Astrocyte (in vitro differentiated cells and primary cell): ENCODE measurements around the gene NEK2. TPM values are rescaled to one million over a fixed set of nuclear protein-coding genes. Genes with fewer than 3 reads are reported as not detected.

Experiments used
- DNase-seq: peaks from one replicate; pipeline ENCODE4 v3.0.0-alpha.2; 2010; ENCODE audit warnings: low read depth
- FAIRE-seq: peaks from 2 replicates; lab custom pipeline; 2011; peaks lifted over from hg19 to GRCh38; lab: Jason Lieb, UNC
- H2AFZ ChIP-seq: 2 replicates; pipeline ENCODE4 v1.6.0; 2012; ENCODE audit warnings: low read depth, low read length, inconsistent platforms
- H3K27ac ChIP-seq: 2 replicates; pipeline ENCODE4 v1.5.1; 2011; ENCODE audit warnings: low read depth, low read length, inconsistent platforms
- H3K27me3 ChIP-seq: 2 replicates; pipeline ENCODE4 v1.6.0; 2011; ENCODE audit warnings: low read length, inconsistent platforms; ENCODE audit not compliant: insufficient read depth
- H3K36me3 ChIP-seq: 2 replicates; pipeline ENCODE4 v1.5.1; 2011; ENCODE audit warnings: low read length, inconsistent platforms; ENCODE audit not compliant: insufficient read depth
- H3K4me1 ChIP-seq: 2 replicates; pipeline ENCODE4 v1.5.1; 2011; ENCODE audit warnings: low read length, inconsistent platforms; ENCODE audit not compliant: insufficient read depth
- H3K4me2 ChIP-seq: 2 replicates; pipeline ENCODE4 v1.6.0; 2012; ENCODE audit warnings: low read length, inconsistent platforms
- H3K4me3 ChIP-seq: 2 replicates; pipeline ENCODE4 v1.5.1; 2011; ENCODE audit warnings: low read depth, mild to moderate bottlenecking, low read length, inconsistent platforms; ENCODE audit not compliant: insufficient read depth
- H3K79me2 ChIP-seq: 2 replicates; pipeline ENCODE4 v1.6.0; 2012; ENCODE audit warnings: mild to moderate bottlenecking, low read length, inconsistent platforms; ENCODE audit not compliant: insufficient read depth
- H3K9ac ChIP-seq: 2 replicates; pipeline ENCODE4 v1.6.0; 2012; ENCODE audit warnings: mild to moderate bottlenecking, low read length, inconsistent platforms
- H3K9me3 ChIP-seq: 2 replicates; pipeline ENCODE4 v1.5.1; 2012; ENCODE audit warnings: low read depth, mild to moderate bottlenecking, low read length, inconsistent platforms; ENCODE audit not compliant: insufficient read depth
- H4K20me1 ChIP-seq: 2 replicates; pipeline ENCODE4 v1.6.0; 2012; ENCODE audit warnings: low read length, inconsistent platforms; ENCODE audit not compliant: insufficient read depth
- H3K27ac Mint-ChIP-seq: one replicate; pipeline ENCODE4 v1.8.0; 2021; ENCODE audit warnings: mild to moderate bottlenecking, mixed read lengths; ENCODE audit not compliant: unreplicated experiment
- H3K27me3 Mint-ChIP-seq: one replicate; pipeline ENCODE4 v1.8.0; 2021; ENCODE audit warnings: low read depth, mixed read lengths; ENCODE audit not compliant: unreplicated experiment
- H3K36me3 Mint-ChIP-seq: one replicate; pipeline ENCODE4 v1.8.0; 2021; ENCODE audit warnings: low read depth, mixed read lengths; ENCODE audit not compliant: unreplicated experiment
- H3K4me1 Mint-ChIP-seq: one replicate; pipeline ENCODE4 v1.8.0; 2021; ENCODE audit warnings: low read depth, mixed read lengths; ENCODE audit not compliant: unreplicated experiment
- H3K4me3 Mint-ChIP-seq: one replicate; pipeline ENCODE4 v1.8.0; 2021; ENCODE audit warnings: mild to moderate bottlenecking, moderate library complexity, mixed read lengths; ENCODE audit not compliant: unreplicated experiment
- H3K9me3 Mint-ChIP-seq: one replicate; pipeline ENCODE4 v1.8.0; 2021; ENCODE audit warnings: mild to moderate bottlenecking, mixed read lengths; ENCODE audit not compliant: unreplicated experiment
- EZH2 ChIP-seq: IDR thresholded peaks from 2 replicates; pipeline ENCODE4 v1.6.1; 2012; ENCODE audit warnings: mild to moderate bottlenecking, low read length, inconsistent platforms; ENCODE audit not compliant: insufficient read depth
- total RNA-seq: library from RNA; stranded (reverse); gene quantifications from 2 replicates; pipeline ENCODE4 v1.2.1, GENCODE V29; 2021
- TF ChIP-seq, protein P1 (sequence below): IDR thresholded peaks from 2 replicates; pipeline ENCODE4 v1.5.1; 2011; ENCODE audit warnings: low read depth, mild to moderate bottlenecking, inconsistent platforms, low read length, moderate library complexity; ENCODE audit not compliant: insufficient read depth

The NEK2 gene
- total RNA-seq, 1 donor from 2014 or later = 1.6 TPM

DNA sequence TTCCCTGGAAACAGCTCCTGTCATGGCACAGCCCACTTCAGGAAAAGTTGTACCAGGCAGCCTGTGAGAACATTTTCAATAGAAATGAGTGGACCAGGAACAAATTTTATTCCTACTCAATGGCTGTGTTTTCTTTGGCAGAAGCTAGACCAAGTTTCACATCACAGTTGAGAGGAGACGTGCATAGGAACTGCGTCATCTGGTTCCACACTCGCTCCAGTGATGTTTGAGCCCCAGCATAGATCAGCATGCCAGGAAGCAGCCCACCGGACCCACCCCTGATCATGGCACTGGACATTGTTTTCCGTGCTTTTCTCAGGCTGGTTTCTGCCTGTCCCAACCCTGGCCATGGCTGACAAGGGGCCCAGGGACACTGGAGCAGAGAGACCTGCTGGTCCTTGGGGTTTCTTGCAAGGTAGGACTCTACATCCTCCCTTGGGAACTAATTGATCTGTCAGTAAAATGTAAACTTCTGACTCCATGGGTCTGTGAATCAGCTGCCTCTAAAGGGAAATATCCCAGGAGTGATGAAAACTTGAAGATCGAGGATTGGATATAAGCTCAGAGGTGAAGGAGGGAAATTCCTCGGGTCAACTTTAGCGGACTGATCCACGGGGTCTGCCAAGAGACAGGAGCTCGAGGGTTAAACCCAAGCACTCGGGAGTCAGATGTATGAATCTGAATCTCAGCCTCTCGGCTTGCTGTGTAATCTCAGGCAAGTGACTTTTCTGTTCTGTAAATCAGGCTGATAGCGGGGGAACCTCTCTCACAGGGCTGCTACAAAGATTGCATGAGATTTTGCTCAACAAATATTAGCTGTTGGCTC lies 35.7 kb downstream of the NEK2 start:
- Mint-ChIP-seq H3K4me1 (peaks cover 18% of the 10 kb centered on the region), H3K9me3 (no peaks in the 10 kb centered on the region), H3K4me3 (no peak overlapping the region), H3K36me3 (no peaks in the 10 kb centered on the region), H3K27ac (peak overlapping the region; percentile 18), H3K27me3 (peaks cover 2% of the 10 kb centered on the region)
- no peaks in the 10 kb centered on the region for H3K9me3 ChIP-seq
- FAIRE-seq = peak; percentile 100
- H3K4me3 ChIP-seq = peak overlapping the region; percentile 37
- no peaks in the 10 kb centered on the region for H4K20me1 ChIP-seq
- H3K4me1 ChIP-seq = peaks cover 21% of the 10 kb centered on the region
- no peaks in the 10 kb centered on the region for H3K27me3 ChIP-seq
- no peak for TF ChIP-seq EZH2
- TF ChIP-seq, protein P1, sequence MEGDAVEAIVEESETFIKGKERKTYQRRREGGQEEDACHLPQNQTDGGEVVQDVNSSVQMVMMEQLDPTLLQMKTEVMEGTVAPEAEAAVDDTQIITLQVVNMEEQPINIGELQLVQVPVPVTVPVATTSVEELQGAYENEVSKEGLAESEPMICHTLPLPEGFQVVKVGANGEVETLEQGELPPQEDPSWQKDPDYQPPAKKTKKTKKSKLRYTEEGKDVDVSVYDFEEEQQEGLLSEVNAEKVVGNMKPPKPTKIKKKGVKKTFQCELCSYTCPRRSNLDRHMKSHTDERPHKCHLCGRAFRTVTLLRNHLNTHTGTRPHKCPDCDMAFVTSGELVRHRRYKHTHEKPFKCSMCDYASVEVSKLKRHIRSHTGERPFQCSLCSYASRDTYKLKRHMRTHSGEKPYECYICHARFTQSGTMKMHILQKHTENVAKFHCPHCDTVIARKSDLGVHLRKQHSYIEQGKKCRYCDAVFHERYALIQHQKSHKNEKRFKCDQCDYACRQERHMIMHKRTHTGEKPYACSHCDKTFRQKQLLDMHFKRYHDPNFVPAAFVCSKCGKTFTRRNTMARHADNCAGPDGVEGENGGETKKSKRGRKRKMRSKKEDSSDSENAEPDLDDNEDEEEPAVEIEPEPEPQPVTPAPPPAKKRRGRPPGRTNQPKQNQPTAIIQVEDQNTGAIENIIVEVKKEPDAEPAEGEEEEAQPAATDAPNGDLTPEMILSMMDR = no peak
- H3K36me3 ChIP-seq = no peaks in the 10 kb centered on the region
- no peaks in the 10 kb centered on the region for H3K79me2 ChIP-seq
- H3K9ac ChIP-seq = peak overlapping the region; percentile 67
- H3K4me2 ChIP-seq = peak overlapping the region; percentile 81
- peak overlapping the region; percentile 20 for H2AFZ ChIP-seq
- H3K27ac ChIP-seq = peak overlapping the region; percentile 95
- peak; percentile 99 for DNase-seq

DNA sequence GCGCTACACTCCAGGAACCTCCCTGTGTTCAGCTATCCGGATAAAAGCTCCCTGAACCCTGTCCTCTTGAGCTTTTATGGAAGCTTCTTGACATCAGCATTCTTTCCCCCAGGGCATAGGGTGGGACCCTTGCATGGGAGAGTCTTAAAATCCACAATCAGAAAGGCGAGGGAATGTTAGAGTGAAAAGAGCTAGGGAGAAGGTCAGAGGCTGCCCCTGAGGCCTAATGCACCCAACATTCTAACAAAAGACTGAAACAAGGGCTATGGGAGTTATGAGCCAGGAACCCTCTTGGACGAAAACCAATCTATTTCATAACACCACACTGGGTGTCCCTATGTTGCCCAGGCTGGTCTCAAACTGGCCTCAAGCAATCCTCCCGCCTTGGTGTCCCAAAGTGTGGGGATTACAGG lies 36.7 kb downstream of the NEK2 start:
- Histone ChIP-seq H3K9me3 (no peaks in the 10 kb centered on the region), H2AFZ (no peak overlapping the region), H3K4me1 (peaks cover 20% of the 10 kb centered on the region), H3K27ac (no peak overlapping the region), H3K4me2 (peak overlapping the region; percentile 81), H3K4me3 (no peak overlapping the region), H3K27me3 (no peaks in the 10 kb centered on the region), H4K20me1 (no peaks in the 10 kb centered on the region), H3K36me3 (no peaks in the 10 kb centered on the region), H3K79me2 (no peaks in the 10 kb centered on the region), H3K9ac (no peak overlapping the region)
- TF ChIP-seq EZH2 = no peak
- TF ChIP-seq, protein P1 = no peak
- no peaks in the 10 kb centered on the region for H3K36me3 Mint-ChIP-seq
- H3K27me3 Mint-ChIP-seq = peaks cover 2% of the 10 kb centered on the region
- no peak for DNase-seq
- H3K4me3 Mint-ChIP-seq = no peak overlapping the region
- no peak overlapping the region for H3K27ac Mint-ChIP-seq
- no peak for FAIRE-seq
- H3K4me1 Mint-ChIP-seq = peaks cover 17% of the 10 kb centered on the region
- no peaks in the 10 kb centered on the region for H3K9me3 Mint-ChIP-seq

DNA sequence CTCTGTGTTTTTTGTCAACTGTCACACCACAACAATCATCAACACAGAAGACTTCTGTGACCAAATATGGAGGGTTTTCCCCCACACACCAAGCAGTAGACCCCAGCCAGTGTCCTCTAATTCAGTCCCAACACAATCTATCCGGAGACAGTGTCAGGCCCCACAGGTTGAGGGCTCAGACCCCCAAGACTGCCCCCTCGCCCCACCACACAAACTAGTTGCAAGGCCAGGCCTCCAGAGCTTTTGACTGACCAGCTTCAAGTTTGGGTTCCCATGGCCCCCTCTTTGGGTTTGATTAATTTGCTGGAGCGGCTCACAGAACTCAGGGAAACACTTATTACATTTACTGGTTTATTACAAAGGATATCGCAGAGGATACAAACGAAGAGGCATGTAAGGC lies 37.2 kb downstream of the NEK2 start:
- Histone ChIP-seq H3K4me3 (no peak overlapping the region), H3K27me3 (no peaks in the 10 kb centered on the region), H4K20me1 (no peaks in the 10 kb centered on the region), H3K36me3 (no peaks in the 10 kb centered on the region), H3K9ac (no peak overlapping the region), H3K4me2 (no peak overlapping the region), H2AFZ (no peak overlapping the region), H3K79me2 (no peaks in the 10 kb centered on the region), H3K9me3 (no peaks in the 10 kb centered on the region), H3K27ac (no peak overlapping the region), H3K4me1 (peaks cover 20% of the 10 kb centered on the region)
- peaks cover 19% of the 10 kb centered on the region for H3K4me1 Mint-ChIP-seq
- H3K27ac Mint-ChIP-seq = no peak overlapping the region
- peaks cover 2% of the 10 kb centered on the region for H3K27me3 Mint-ChIP-seq
- DNase-seq (no peak), FAIRE-seq (no peak)
- H3K36me3 Mint-ChIP-seq = no peaks in the 10 kb centered on the region
- TF ChIP-seq, protein P1 = no peak
- TF ChIP-seq EZH2 = no peak
- H3K4me3 Mint-ChIP-seq = no peak overlapping the region
- no peaks in the 10 kb centered on the region for H3K9me3 Mint-ChIP-seq
